Mucosa of rectum (tissue), 2 donors: ENCODE measurements around the gene HIVEP3.

Experiments used
- H3K27ac ChIP-seq, 2 donors: one replicate each; pipeline ENCODE4 v1.7.0; 2013; ENCODE audit warnings: inconsistent platforms in 2 of 2, low read depth in 2 of 2, low read length in 2 of 2
- H3K27me3 ChIP-seq, 2 donors: one replicate each; pipeline ENCODE4 v1.7.0; 2013; ENCODE audit warnings: low read length in 2 of 2; ENCODE audit not compliant: control insufficient read depth in 2 of 2, insufficient read depth in 2 of 2
- H3K36me3 ChIP-seq, 2 donors: one replicate each; pipeline ENCODE4 v1.7.0; 2013; ENCODE audit warnings: low read length in 2 of 2; ENCODE audit not compliant: control insufficient read depth in 2 of 2, insufficient read depth in 2 of 2
- H3K4me1 ChIP-seq, 2 donors: one replicate each; pipeline ENCODE4 v1.7.0; 2013; ENCODE audit warnings: low read length in 2 of 2, mild to moderate bottlenecking in 1 of 2; ENCODE audit not compliant: control insufficient read depth in 2 of 2, insufficient read depth in 2 of 2
- H3K4me3 ChIP-seq, 2 donors: one replicate each; pipeline ENCODE4 v1.7.0; 2013; ENCODE audit warnings: low read length in 2 of 2
- H3K9ac ChIP-seq, 2 donors: one replicate each; pipeline ENCODE4 v1.7.0; 2013; ENCODE audit warnings: low read length in 2 of 2, low read depth in 1 of 2, mild to moderate bottlenecking in 1 of 2
- H3K9me3 ChIP-seq, 2 donors: one replicate each; pipeline ENCODE4 v1.7.0; 2013; ENCODE audit warnings: low read length in 2 of 2; ENCODE audit not compliant: control insufficient read depth in 2 of 2
- donor health status: healthy.
- donor health status: Normal muscosa, but diverticular disease.

The HIVEP3 gene

DNA sequence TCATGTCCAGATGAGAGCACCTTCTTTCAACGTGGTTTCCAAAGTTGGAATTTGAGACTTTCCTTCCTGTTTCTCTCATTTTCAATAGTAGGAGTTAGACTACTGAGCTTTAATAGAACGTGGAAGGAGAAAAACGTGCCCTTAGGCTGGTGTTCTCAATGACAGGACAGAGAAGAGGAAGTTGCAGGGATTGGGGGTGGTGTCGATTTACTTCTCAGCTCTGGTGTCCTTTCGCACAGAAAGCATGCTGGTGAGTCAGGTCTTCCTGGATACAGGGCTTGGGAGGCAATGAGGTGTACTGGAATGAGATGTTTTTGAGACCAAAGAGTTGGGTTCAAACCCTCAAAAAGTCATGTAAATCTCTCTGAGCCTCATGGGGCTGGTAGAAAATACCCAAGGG, 67.1 kb downstream of the HIVEP3 start:
- no peaks in the 10 kb centered on the region for H3K9me3 ChIP-seq
- H3K9ac ChIP-seq = no peak overlapping the region
- no peaks in the 10 kb centered on the region for H3K4me1 ChIP-seq
- H3K4me3 ChIP-seq = no peak overlapping the region
- no peak overlapping the region for H3K27ac ChIP-seq
- no peaks in the 10 kb centered on the region for H3K36me3 ChIP-seq
- H3K27me3 ChIP-seq = no peaks in the 10 kb centered on the region

DNA sequence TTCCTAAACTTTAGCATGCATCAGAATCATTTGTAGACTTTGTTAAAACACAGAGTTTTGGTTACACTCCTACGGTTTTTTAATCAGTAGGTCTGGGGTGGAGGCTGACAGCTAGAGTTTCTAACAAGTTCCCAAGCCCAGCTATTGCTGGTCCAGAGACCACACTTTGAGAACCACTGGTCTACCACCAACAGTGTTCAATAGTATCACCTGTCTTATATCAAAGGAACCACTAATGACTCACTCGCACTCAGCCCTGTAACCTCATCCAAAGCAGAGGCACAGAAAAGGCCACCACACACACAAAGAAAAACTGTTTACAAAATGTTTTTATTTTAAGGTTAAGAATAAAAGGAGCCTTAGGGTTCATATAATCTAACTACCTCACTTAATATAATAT, 68.7 kb downstream of the HIVEP3 start:
- H3K36me3 ChIP-seq = no peaks in the 10 kb centered on the region
- no peak overlapping the region for H3K9ac ChIP-seq
- H3K4me1 ChIP-seq = no peaks in the 10 kb centered on the region
- H3K4me3 ChIP-seq = no peak overlapping the region
- H3K9me3 ChIP-seq = no peaks in the 10 kb centered on the region
- H3K27me3 ChIP-seq = no peaks in the 10 kb centered on the region
- no peak overlapping the region for H3K27ac ChIP-seq

DNA sequence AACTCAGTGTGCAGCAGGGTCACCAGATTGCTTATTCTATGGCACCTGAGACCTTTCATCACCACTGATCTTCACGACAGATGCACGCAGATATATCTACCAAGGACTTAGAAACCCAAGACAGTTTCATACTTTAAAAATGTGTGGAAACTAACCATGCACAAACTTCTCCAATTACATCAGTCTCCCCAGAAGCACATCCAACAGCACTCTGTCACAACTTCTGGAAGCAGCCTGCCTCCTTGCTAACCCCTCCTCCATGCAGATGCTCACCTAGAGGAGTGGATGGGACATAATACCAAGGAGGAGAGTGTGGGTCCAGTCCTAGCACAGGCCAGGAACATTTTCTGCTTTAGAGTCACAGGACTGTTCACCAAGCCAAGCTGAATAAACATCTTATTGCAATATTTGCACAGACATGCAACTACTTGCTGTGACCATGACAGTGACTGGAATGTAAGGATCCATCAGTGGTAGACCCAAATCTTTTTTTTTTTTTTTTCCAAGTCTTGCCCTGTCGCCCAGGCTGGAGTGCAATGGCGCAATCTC, 69.4 kb downstream of the HIVEP3 start:
- H3K4me3 ChIP-seq = no peak overlapping the region

DNA sequence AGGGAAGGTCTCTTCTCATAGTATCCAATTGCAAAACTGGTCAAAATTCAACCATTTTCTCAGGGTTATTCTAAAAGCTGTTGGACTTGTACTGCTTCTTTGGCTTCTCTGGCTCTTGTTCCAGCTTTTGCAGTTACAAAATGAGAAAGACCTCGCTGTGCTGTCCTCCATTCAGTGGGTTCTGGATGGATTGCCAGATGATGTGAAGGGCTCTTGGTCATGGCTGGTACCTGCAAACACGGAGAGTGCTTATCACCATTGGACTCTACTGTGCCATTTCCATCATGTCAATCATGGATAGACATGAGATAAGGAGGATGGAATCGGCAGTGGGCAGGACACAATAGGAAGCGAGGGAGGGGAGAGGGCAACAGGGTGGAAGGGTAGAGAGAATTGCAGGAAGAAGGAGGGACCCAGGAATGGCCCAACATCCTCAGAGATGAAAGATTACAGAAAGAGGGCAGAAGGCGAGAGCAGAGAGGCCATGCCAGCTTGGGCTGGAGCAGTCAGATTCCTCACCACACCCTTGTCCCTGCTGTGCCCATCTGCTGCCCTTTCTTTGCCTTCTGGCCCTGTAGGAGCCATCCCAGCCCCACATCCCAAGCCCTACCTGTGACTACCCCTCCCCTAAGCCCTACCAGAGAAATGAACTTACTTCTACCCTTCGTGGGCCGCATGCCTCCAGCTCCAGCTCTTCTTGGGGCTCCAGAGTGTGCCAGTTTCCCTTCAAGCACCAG, 70.3 kb downstream of the HIVEP3 start:
- Histone ChIP-seq H3K27me3 (no peaks in the 10 kb centered on the region), H3K4me1 (no peaks in the 10 kb centered on the region), H3K27ac (no peak overlapping the region), H3K36me3 (no peaks in the 10 kb centered on the region), H3K4me3 (no peak overlapping the region), H3K9ac (no peak overlapping the region), H3K9me3 (no peaks in the 10 kb centered on the region)

More for the DNA sequence above, 69.4 kb downstream of the HIVEP3 start:
- Histone ChIP-seq H3K9ac (no peak overlapping the region), H3K27ac (no peak overlapping the region), H3K27me3 (no peaks in the 10 kb centered on the region), H3K9me3 (no peaks in the 10 kb centered on the region), H3K4me1 (no peaks in the 10 kb centered on the region), H3K36me3 (no peaks in the 10 kb centered on the region)

DNA sequence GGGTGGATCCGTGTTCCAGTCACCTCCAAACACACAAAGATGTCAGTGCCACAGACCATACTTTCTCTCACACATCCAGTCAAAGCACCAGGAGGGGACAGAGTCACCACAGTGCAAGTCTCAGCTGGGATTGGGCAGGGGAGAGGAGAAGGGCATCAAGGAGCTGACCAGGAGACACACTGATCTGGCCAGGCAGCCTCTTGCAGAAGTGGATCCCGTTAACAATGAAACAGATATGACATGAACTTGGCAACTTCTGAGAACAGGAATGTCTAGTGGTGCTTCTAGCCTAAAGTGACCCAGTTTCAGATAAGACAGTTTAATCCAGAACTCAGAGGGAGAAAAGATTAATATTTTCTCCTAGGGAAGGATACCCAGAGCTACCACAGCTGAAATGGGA, 71.0 kb downstream of the HIVEP3 start:
- Histone ChIP-seq H3K36me3 (no peaks in the 10 kb centered on the region), H3K27me3 (no peaks in the 10 kb centered on the region), H3K9ac (no peak overlapping the region), H3K4me1 (no peaks in the 10 kb centered on the region), H3K4me3 (no peak overlapping the region), H3K9me3 (no peaks in the 10 kb centered on the region), H3K27ac (no peak overlapping the region)

DNA sequence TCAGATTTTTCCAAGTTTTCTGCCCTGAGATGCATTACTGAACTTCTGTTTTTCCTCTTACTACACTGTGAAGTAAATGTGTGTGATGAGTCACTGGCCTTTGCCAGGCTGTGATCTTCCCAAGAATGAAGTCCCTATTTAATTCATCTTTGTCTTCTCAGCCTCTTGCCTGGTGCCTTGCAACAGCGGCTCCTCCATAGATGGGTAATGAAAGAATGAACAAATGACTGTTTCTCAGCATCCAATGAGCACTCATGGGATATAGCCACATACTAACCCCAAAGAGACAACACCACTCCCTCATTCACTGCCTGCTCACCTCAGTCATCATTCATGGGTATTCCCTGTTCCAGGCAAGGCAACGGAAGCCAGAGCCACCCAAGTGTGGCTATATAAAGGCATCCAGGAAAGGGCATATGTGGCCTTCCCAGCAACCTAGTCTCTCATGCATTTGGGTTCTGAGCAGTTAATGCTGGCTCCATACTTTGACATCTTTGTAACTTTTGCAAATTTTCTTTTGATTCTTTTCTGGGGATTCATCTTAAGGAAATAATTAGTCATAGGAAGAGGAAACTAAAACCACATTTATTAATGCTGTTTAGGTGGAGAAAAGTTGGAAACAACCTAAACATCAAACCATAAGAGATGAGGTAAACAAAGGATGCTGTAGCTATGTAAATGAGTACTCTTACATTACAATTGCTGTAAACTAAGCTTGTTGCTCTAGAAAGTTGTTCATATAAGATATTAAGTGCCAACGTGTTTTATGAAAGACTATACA, 71.9 kb downstream of the HIVEP3 start:
- Histone ChIP-seq H3K27ac (no peak overlapping the region), H3K9me3 (no peaks in the 10 kb centered on the region), H3K36me3 (no peaks in the 10 kb centered on the region), H3K9ac (no peak overlapping the region), H3K4me1 (no peaks in the 10 kb centered on the region), H3K4me3 (no peak overlapping the region), H3K27me3 (no peaks in the 10 kb centered on the region)

DNA sequence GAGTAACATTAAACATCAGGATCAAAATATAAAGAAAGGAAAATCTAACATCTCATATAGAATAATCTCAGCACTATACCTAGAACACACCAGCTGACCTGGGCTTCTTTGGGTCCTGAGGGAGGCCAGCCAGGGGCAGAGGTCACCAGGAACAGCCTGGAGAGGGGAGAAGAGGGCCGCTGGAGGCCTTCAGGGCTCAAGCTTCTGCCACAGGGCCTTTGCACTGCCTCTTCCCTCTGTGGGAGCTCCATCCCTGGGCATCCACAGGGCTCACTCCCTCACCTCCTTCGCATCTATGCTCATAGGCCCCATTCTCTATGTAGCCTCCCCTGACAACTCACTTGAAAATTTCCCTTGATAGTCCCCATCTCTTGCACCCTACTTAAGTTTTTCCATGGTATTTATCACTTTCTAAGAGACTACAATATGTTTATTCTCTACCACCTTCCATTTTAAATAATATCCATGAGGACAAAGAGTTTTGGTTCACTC, 73.9 kb downstream of the HIVEP3 start:
- H3K4me1 ChIP-seq = no peaks in the 10 kb centered on the region

DNA sequence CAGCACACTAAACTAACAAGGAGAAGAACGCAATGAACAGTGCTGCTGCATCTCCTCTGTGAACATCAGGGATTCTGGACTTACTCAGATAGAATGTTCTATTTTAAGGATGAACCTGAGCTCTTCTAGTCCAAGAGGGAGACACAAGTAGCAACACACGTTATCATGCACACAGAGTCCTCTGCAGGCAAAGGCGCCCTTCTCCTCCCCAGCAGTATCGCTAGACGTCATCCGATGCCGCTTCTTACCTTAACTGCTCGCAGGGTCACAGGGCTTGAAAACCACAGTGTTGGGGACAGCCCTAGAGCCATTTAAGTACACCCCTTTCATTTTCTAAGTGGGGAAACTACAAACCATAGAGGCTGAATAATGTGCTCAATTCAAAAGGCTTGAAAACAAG, 74.5 kb downstream of the HIVEP3 start:
- no peaks in the 10 kb centered on the region for H3K36me3 ChIP-seq
- no peak overlapping the region for H3K4me3 ChIP-seq
- H3K27me3 ChIP-seq = no peaks in the 10 kb centered on the region
- no peak overlapping the region for H3K27ac ChIP-seq
- no peaks in the 10 kb centered on the region for H3K9me3 ChIP-seq
- no peaks in the 10 kb centered on the region for H3K4me1 ChIP-seq
- no peak overlapping the region for H3K9ac ChIP-seq

More for the DNA sequence above, 73.9 kb downstream of the HIVEP3 start:
- no peaks in the 10 kb centered on the region for H3K9me3 ChIP-seq
- H3K9ac ChIP-seq = no peak overlapping the region
- H3K4me3 ChIP-seq = no peak overlapping the region
- no peak overlapping the region for H3K27ac ChIP-seq
- H3K36me3 ChIP-seq = no peaks in the 10 kb centered on the region
- no peaks in the 10 kb centered on the region for H3K27me3 ChIP-seq

DNA sequence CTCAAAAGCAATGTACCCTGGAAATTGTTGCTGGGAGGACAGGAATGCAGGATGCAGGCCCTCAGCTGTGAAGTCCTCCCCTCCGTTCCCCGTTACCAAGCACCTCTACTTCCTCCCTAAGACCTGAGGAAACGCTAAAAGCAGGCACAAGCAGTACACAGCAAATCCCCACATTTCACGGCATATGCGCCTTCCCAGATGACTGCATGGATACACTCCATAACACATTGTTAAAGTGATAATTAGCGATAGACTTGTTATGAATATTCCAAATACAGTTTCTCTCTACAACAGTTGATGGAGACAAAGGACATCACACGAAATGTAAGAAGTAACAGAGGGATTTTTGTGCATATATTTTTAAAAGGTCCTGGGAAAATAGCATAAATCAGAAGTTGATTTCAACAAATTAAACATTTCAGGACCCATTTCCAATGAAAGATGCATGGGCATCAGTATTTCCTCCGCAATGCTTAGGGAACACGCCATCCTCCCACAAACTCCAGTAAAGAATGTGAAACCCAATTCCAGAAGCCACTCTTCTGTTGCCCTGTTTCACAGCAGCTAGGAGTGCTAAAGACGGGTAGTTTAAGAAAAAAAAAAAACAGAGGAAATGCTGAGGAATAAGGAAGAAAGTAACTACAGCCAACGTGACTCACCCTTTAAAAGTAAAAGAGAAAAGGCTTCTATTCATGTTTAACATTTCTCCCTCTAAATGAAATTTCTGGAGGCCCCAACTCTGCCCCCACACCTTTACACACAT, 75.5 kb downstream of the HIVEP3 start:
- no peaks in the 10 kb centered on the region for H3K36me3 ChIP-seq
- no peak overlapping the region for H3K9ac ChIP-seq
- no peak overlapping the region for H3K4me3 ChIP-seq
- H3K4me1 ChIP-seq = no peaks in the 10 kb centered on the region
- H3K27ac ChIP-seq = no peak overlapping the region
- H3K27me3 ChIP-seq = no peaks in the 10 kb centered on the region
- H3K9me3 ChIP-seq = no peaks in the 10 kb centered on the region

DNA sequence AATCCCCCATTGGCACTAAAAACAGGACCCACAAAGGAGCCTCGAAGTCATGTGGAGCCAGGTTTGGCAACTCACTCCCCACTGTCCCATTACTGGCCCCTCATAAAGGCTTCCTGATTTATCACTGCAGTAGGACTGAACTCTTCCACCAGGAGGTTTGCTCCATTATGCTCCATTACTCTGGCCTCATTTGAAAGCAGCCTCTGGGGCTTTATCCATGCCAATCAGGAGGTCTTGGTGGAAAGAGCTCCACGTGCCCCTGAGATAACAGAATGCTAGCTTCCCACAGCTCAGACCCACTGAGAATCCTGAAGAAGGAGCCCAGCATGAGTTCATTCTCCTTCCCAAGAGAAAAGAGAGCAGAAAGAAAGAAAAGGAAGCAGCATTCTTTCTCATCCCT, 76.4 kb downstream of the HIVEP3 start:
- Histone ChIP-seq H3K27ac (no peak overlapping the region), H3K4me1 (no peaks in the 10 kb centered on the region), H3K9ac (no peak overlapping the region), H3K27me3 (no peaks in the 10 kb centered on the region), H3K4me3 (no peak overlapping the region), H3K9me3 (no peaks in the 10 kb centered on the region), H3K36me3 (no peaks in the 10 kb centered on the region)
